K562 (cell line): Measurements from ENCODE around the gene TCF12. TPM values are rescaled to one million over a fixed set of nuclear protein-coding genes. Genes with fewer than 3 reads are reported as not detected.

ENCODE experiments used
- ATAC-seq: fragments of 200-7000 bp; cut with Tn5 transposase; 3 replicates; pipeline ENCODE4 v1.9.1; 2020; ENCODE audit warnings: moderate library complexity
- BruUV-seq: library from RNA; stranded (reverse); fragments of 400-500 nt; replicated peaks from 2 replicates; lab custom pipeline; 2021; lab: Mats Ljungman, UMichigan
- CTCF ChIA-PET: fragments of 300-600 bp; formaldehyde crosslinking; extraction: SDS; loops from one replicate; lab custom pipeline; 2021; ENCODE audit warnings: low intra/inter-chr PET ratio; lab: Yijun Ruan, JAX
- POLR2A ChIA-PET: fragments of 300-600, 350-650 bp; sonication (Branson Sonifier 250); formaldehyde crosslinking; extraction: SDS; loops from one replicate; lab custom pipeline; 2021; ENCODE audit warnings: antibody characterized with exemption, inconsistent platforms; lab: Yijun Ruan, JAX
- DNase-seq, 4 experiments: peaks; one replicate each; pipeline versions ENCODE4 v3.0.0 to v3.0.0-alpha.2; 2011 to 2018; ENCODE audit warnings: low spot score in 3 of 4, mixed read lengths in 3 of 4; ENCODE audit errors: extremely low read depth in 1 of 4
- FAIRE-seq: peaks from 2 replicates; lab custom pipeline; 2011; peaks lifted over from hg19 to GRCh38; lab: Jason Lieb, UNC
- H2AFZ ChIP-seq: 2 replicates; pipeline ENCODE4 v1.6.0; 2011; ENCODE audit warnings: low read depth, low read length, control low read depth, inconsistent platforms
- H3K27ac ChIP-seq: fragments of 200-600 bp; 3 replicates; pipeline ENCODE4 v1.8.0; 2011; ENCODE audit warnings: low read depth, mild to moderate bottlenecking, control low read depth, inconsistent platforms, low read length, moderate library complexity, mixed read lengths; ENCODE audit errors: extremely low read depth
- H3K27me3 ChIP-seq, 2 experiments: fragments of 300-600 bp in 1 of 2; 2 replicates in 1 of 2; 3 replicates in 1 of 2; pipeline versions ENCODE4 v1.6.0 to v1.8.0; 2011; ENCODE audit warnings: inconsistent platforms in 2 of 2, low read length in 2 of 2, mild to moderate bottlenecking in 1 of 2, mixed read lengths in 1 of 2, moderate library complexity in 1 of 2; ENCODE audit not compliant: control insufficient read depth in 2 of 2, insufficient read depth in 2 of 2
- H3K36me3 ChIP-seq: fragments of 300-600 bp; 3 replicates; pipeline ENCODE4 v1.8.0; 2011; ENCODE audit warnings: mild to moderate bottlenecking, low read length, inconsistent platforms; ENCODE audit not compliant: control insufficient read depth, insufficient read depth
- H3K4me1 ChIP-seq, 2 experiments: fragments of 200-600 bp in 1 of 2; replicated peaks in 1 of 2; 2 replicates in 1 of 2; 3 replicates in 1 of 2; pipeline versions ENCODE4 v1.5.1 to v1.8.0; 2011; ENCODE audit warnings: inconsistent platforms in 2 of 2, low read length in 2 of 2, mild to moderate bottlenecking in 1 of 2, mixed read lengths in 1 of 2, moderate library complexity in 1 of 2; ENCODE audit not compliant: control insufficient read depth in 2 of 2, insufficient read depth in 2 of 2
- H3K4me2 ChIP-seq: 2 replicates; pipeline ENCODE4 v1.6.1; 2011; ENCODE audit warnings: low read length, control low read depth, inconsistent platforms, mixed read lengths; ENCODE audit not compliant: insufficient read depth
- H3K4me3 ChIP-seq: fragments of 200-600 bp; sonication (generic), shearing (Covaris generic); 2 replicates; pipeline ENCODE4 v1.5.1; 2016; ENCODE audit warnings: control low read depth, inconsistent platforms
- H3K79me2 ChIP-seq: fragments of 200-600 bp; 3 replicates; pipeline ENCODE4 v1.8.0; 2011; ENCODE audit warnings: low read length, inconsistent platforms; ENCODE audit not compliant: control insufficient read depth, insufficient read depth
- H3K9ac ChIP-seq, 2 experiments: 2 replicates each; pipeline versions ENCODE4 v1.6.0 to v1.6.1; 2011; ENCODE audit warnings: low read depth in 2 of 2, low read length in 2 of 2, control low read depth in 1 of 2, inconsistent platforms in 1 of 2, mild to moderate bottlenecking in 1 of 2, mixed read lengths in 1 of 2; ENCODE audit not compliant: insufficient read depth in 1 of 2
- H3K9me1 ChIP-seq: one replicate; pipeline ENCODE4 v1.6.0; 2011; ENCODE audit warnings: inconsistent platforms, mild to moderate bottlenecking, low read length, moderate library complexity; ENCODE audit not compliant: control insufficient read depth, insufficient read depth
- H3K9me3 ChIP-seq: replicated peaks from 2 replicates; pipeline ENCODE4 v1.5.1; 2011; ENCODE audit warnings: low read depth, low read length, inconsistent platforms; ENCODE audit not compliant: control insufficient read depth, insufficient read depth
- H4K20me1 ChIP-seq: replicated peaks from 2 replicates; pipeline ENCODE4 v1.6.1; 2011; ENCODE audit warnings: low read length, inconsistent platforms, mixed read lengths; ENCODE audit not compliant: control insufficient read depth, insufficient read depth
- BMI1 ChIP-seq: fragments of 150-350 bp; IDR thresholded peaks from 2 replicates; pipeline ENCODE4 v1.6.1; 2014; ENCODE audit warnings: low read length
- CEBPG ChIP-seq, 3 experiments: fragments of 200-800 bp in 1 of 3; sonication (Bioruptor generic) in 1 of 3; sonication (generic) in 1 of 3; formaldehyde crosslinking in 1 of 3; IDR thresholded peaks in 2 of 3; conservative IDR thresholded peaks in 1 of 3; 2 replicates each; pipeline versions ENCODE4 v1.6.1 to v1.8.0; 2016 to 2022; ENCODE audit warnings: missing compliant biosample characterization in 2 of 3, missing genetic modification characterization in 2 of 3, mild to moderate bottlenecking in 1 of 3, missing genetic modification reagents in 1 of 3
- DACH1 ChIP-seq: fragments of 450-650 bp; IDR thresholded peaks from 2 replicates; pipeline ENCODE4 v1.6.1; 2018; ENCODE audit not compliant: partially characterized antibody
- KLF10 ChIP-seq: fragments of 250-450 bp; sonication (Bioruptor Pico); IDR thresholded peaks from 2 replicates; pipeline ENCODE4 v1.6.1; 2021; ENCODE audit warnings: matching md5 sums
- NFATC3 ChIP-seq: fragments of 450-650 bp; IDR thresholded peaks from 2 replicates; pipeline ENCODE4 v1.6.1; 2017; ENCODE audit warnings: mild to moderate bottlenecking
- PHTF2 ChIP-seq: fragments of 250-450 bp; sonication (Bioruptor Pico); IDR thresholded peaks from 2 replicates; pipeline ENCODE4 v1.5.0; 2021; ENCODE audit warnings: mild to moderate bottlenecking
- POU5F1 ChIP-seq: fragments of 150-350 bp; IDR thresholded peaks from 2 replicates; pipeline ENCODE4 v1.6.1; 2014; ENCODE audit warnings: borderline replicate concordance, low read length, low read depth, mild to moderate bottlenecking; ENCODE audit not compliant: partially characterized antibody
- SMARCE1 ChIP-seq: fragments of 450-650 bp; IDR thresholded peaks from 2 replicates; pipeline ENCODE4 v1.7.1; 2016; ENCODE audit warnings: mild to moderate bottlenecking
- WGBS: fragments of 100-300 bp; shearing (Covaris generic); methylation state at CpG from one replicate; pipeline ENCODE4 v1.1.6; 2016; ENCODE audit warnings: low coverage, mixed read lengths; ENCODE audit not compliant: insufficient coverage; ENCODE audit errors: missing lambda C conversion rate; 5-methylcytosine and 5-hydroxymethylcytosine counted together
- in situ Hi-C: fragments of 300-500 bp; cut with MboI; formaldehyde crosslinking; loops from 4 replicates; pipeline ENCODE4 v1.15.0; 2018; ENCODE audit warnings: inconsistent platforms, mixed read lengths
- intact Hi-C: fragments of 100-400 bp; cut with micrococcal nuclease; formaldehyde crosslinking; loops from 2 replicates; pipeline ENCODE4 v1.14.2; 2022
- polyA plus RNA-seq, 8 experiments: library from polyadenylated mRNA; depleted of rRNA in 4 of 8; stranded (reverse) in 5 of 8; unstranded in 3 of 8; fragments of >200 nt; fragmentation: Nextera tagmentation in 2 of 8; fragmentation: Illumina TruSeq in 1 of 8; extraction: Ambion mirVana in 2 of 8; extraction: Trizol in 1 of 8; gene quantifications; 2 replicates each; pipeline versions ENCODE4 v1.2.1 to v1.2.3, GENCODE V29; 2011 to 2014; ENCODE audit warnings: inconsistent platforms in 1 of 8, missing spikeins in 1 of 8
- total RNA-seq, 7 experiments: library from RNA; depleted of rRNA in 6 of 7; stranded (reverse); fragments of >200 nt in 6 of 7; fragmentation: Illumina TruSeq in 2 of 7; extraction: Trizol in 2 of 7; gene quantifications; 2 replicates each; pipeline versions ENCODE4 v1.2.1 to v1.2.3, GENCODE V29; 2011 to 2021; ENCODE audit warnings: low replicate concordance in 1 of 7
- TF ChIP-seq, protein P1 (sequence below): fragments of 450-650 bp; formaldehyde crosslinking; IDR thresholded peaks from 2 replicates; pipeline ENCODE4 v1.4.0; 2020; ENCODE audit warnings: mild to moderate bottlenecking, moderate library complexity
- TF ChIP-seq, protein P2 (sequence below), 2 experiments: fragments of 450-650 bp in 1 of 2; sonication (generic) in 1 of 2; formaldehyde crosslinking in 1 of 2; IDR thresholded peaks in 1 of 2; conservative IDR thresholded peaks in 1 of 2; 2 replicates each; pipeline versions ENCODE4 v1.6.1 to v1.8.1; 2016 to 2023; ENCODE audit warnings: mild to moderate bottlenecking in 2 of 2, moderate library complexity in 2 of 2, inconsistent platforms in 1 of 2, missing genetic modification reagents in 1 of 2

The TCF12 gene
- total and polyA plus RNA-seq, 9 of the 15 experiments (the other 6 are each of a cell fraction or from before 2014, with no cell fraction given): 10.5 to 132 (median 52.9) TPM

DNA sequence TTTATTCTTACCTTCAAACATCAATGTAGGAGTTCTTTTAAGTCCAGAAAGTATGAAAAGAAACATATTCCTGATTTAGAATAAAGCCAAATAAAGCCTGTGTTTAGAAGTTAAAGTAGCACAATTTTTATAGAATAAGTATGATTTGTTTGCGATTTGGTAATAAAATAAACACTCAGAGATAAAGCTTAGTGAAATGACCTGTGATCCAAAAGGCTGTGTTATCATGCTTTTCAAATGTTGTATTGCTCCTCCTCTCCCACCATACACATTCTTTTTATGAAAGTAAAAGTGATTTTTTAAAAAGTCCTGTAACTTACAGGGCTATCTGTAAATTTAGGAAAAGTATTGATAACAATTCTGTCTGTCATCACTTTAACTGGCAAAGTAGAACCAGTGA lies 319.2 kb downstream of the TCF12 start:
- TF ChIP-seq NFATC3: no peak
- no peak for TF ChIP-seq SMARCE1
- TF ChIP-seq POU5F1: no peak
- TF ChIP-seq, all 486 proteins: peak for 0
- Histone ChIP-seq H3K4me2 (no peak overlapping the region), H3K4me3 (no peak overlapping the region), H3K79me2 (no peaks in the 10 kb centered on the region), H4K20me1 (no peaks in the 10 kb centered on the region), H3K9ac (no peak overlapping the region), H3K27ac (no peak overlapping the region), H3K27me3 (no peaks in the 10 kb centered on the region), H3K9me1 (no peaks in the 10 kb centered on the region), H3K36me3 (peaks cover 46% of the 10 kb centered on the region; the same call in 2 of the 3 replicates), H2AFZ (no peak overlapping the region), H3K9me3 (no peaks in the 10 kb centered on the region), H3K4me1 (no peaks in the 10 kb centered on the region)
- ATAC-seq (no peak), DNase-seq (no peak), FAIRE-seq (no peak)
- POLR2A ChIA-PET: no interaction called here
- intact Hi-C loops: no loop called here
- CTCF ChIA-PET: no interaction called here
- 87% methylated on average over 1 of the region's 1 CpG for WGBS
- in situ Hi-C loops: no loop called here
- BruUV-seq: no TSS peak

DNA sequence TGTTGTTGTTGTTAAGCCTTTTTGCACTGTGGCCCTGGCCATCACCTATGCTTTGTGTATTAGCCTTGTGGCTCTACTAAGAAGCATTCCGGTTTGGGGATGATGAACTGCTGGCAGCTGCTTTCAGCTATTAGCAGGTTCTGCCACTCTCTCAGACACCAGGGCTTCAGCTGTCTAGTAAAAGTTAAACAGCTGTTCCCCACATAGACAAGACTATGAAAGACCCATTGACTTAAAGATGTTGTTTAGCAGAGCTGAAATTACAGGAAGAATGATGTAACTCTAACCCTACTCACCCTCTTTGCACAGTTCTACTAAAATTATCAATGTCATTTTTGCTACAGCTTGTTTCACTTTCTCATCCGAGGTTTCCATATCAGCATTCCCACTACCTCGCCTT lies 326.7 kb downstream of the TCF12 start:
- ATAC-seq (no peak; the same call in 2 of the 3 replicates), FAIRE-seq (no peak), DNase-seq (no peak)
- Histone ChIP-seq H3K27me3 (no peaks in the 10 kb centered on the region), H3K9me1 (no peaks in the 10 kb centered on the region), H3K9ac (no peak overlapping the region), H3K36me3 (peaks cover 36% of the 10 kb centered on the region; the same call in 2 of the 3 replicates), H2AFZ (no peak overlapping the region), H3K4me1 (peaks cover 0 to 9% of the 10 kb centered on the region in 2 experiments; a peak in 2 of 5 replicates), H3K4me3 (no peak overlapping the region), H3K4me2 (no peak overlapping the region), H3K27ac (no peak overlapping the region), H3K79me2 (no peaks in the 10 kb centered on the region), H4K20me1 (peaks cover 5% of the 10 kb centered on the region; the same call in 1 of the 2 replicates), H3K9me3 (no peaks in the 10 kb centered on the region)
- WGBS: 37% methylated on average over 3 of the region's 3 CpGs
- ChIA-PET CTCF (no interaction called here), POLR2A (interaction anchor here (1.1 to 1.8 kb wide), 3 partner anchors 9 to 42 kb away, joined by 3 to 5 read pairs (median 4); no protein-coding TSS in a partner anchor)
- in situ Hi-C loops (no loop called here), intact Hi-C loops (no loop called here)
- BruUV-seq: no TSS peak
- TF ChIP-seq PHTF2 (CRISPR knock-in tag): no peak
- TF ChIP-seq BMI1: no peak
- TF ChIP-seq, protein P1, sequence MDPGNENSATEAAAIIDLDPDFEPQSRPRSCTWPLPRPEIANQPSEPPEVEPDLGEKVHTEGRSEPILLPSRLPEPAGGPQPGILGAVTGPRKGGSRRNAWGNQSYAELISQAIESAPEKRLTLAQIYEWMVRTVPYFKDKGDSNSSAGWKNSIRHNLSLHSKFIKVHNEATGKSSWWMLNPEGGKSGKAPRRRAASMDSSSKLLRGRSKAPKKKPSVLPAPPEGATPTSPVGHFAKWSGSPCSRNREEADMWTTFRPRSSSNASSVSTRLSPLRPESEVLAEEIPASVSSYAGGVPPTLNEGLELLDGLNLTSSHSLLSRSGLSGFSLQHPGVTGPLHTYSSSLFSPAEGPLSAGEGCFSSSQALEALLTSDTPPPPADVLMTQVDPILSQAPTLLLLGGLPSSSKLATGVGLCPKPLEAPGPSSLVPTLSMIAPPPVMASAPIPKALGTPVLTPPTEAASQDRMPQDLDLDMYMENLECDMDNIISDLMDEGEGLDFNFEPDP (CRISPR knock-in tag): no peak
- no peak for TF ChIP-seq CEBPG (CRISPR knock-in tag; IDR thresholded peaks at IDR 0.05)
- peak in 1 of 2 experiments; percentile 50; a peak in 1 of 4 replicates for TF ChIP-seq CEBPG (tag; conservative IDR thresholded peaks at IDR 0.05 in 1 of 2, IDR thresholded peaks at IDR 0.05 in 1 of 2)
- no peak for TF ChIP-seq KLF10 (CRISPR knock-in tag)
- TF ChIP-seq, protein P2, sequence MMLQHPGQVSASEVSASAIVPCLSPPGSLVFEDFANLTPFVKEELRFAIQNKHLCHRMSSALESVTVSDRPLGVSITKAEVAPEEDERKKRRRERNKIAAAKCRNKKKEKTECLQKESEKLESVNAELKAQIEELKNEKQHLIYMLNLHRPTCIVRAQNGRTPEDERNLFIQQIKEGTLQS (IDR thresholded peaks at IDR 0.05): peak; percentile 42; the same call in 1 of the 2 replicates
- TF ChIP-seq, protein P2 (CRISPR knock-in tag; conservative IDR thresholded peaks at IDR 0.05): no peak
- peak; percentile 54 for TF ChIP-seq DACH1
